Mucosa of gallbladder (tissue), 1 donor: ENCODE data around the gene GSTM4. TPM values are rescaled to one million over a fixed set of nuclear protein-coding genes. Genes with fewer than 3 reads are reported as not detected.
"Not testable (repeated sequence)": the region's sequence is repeated elsewhere in the genome, so short reads cannot be mapped to it uniquely, and the experiment has no call there.

ENCODE experiments used
- DNase-seq: peaks from one replicate; pipeline ENCODE4 v3.0.0-alpha.2; 2020; ENCODE audit warnings: low spot score
- total RNA-seq: library from RNA; stranded (reverse); gene quantifications from one replicate; pipeline ENCODE4 v1.2.1, GENCODE V29; 2021
- donor health status: DM: no; HTN: no; CAD: no.

GSTM4 gene
- total RNA-seq, 1 donor from 2014 or later, result 44.1 TPM

GRCh38 chr1:109702940-109703339 is 47.0 kb downstream of the GSTM4 start:
- not testable (repeated sequence) for DNase-seq

- DNase-seq, result no peak
Observed at GRCh38 chr1:109704173-109704572, 48.3 kb downstream of the GSTM4 start.

GRCh38 chr1:109705411-109705810 is 49.5 kb downstream of the GSTM4 start:
- DNase-seq, result no peak

GRCh38 chr1:109708949-109709348 is 53.0 kb downstream of the GSTM4 start:
- DNase-seq, result not testable (repeated sequence)

- DNase-seq, result not testable (repeated sequence)
Observed at GRCh38 chr1:109709822-109710221, 53.9 kb downstream of the GSTM4 start.

Other genes with a start within 250 kb of the GSTM4 start
- 58.5 TPM for gene PSMA5, start 229.7 kb upstream of the GSTM4 start, total RNA-seq
- 3.1 TPM for gene SYPL2, start 189.6 kb upstream of the GSTM4 start, total RNA-seq
- 5.4 TPM for gene ATXN7L2, start 172.2 kb upstream of the GSTM4 start, total RNA-seq
- 18.5 TPM for gene CYB561D1, start 162.0 kb upstream of the GSTM4 start, total RNA-seq
- 15.6 TPM for gene AMIGO1, start 146.4 kb upstream of the GSTM4 start, total RNA-seq
- gene GPR61, start 116.2 kb upstream of the GSTM4 start, total RNA-seq, result 0.29 TPM
- 6.7 TPM for gene GNAI3, start 107.5 kb upstream of the GSTM4 start, total RNA-seq
- gene GNAT2, start 36.5 kb upstream of the GSTM4 start, total RNA-seq, result not detected
- gene AMPD2, start 36.3 kb upstream of the GSTM4 start, total RNA-seq, result 171 TPM
- 69.9 TPM for gene GSTM2, start 12.0 kb downstream of the GSTM4 start, total RNA-seq
- gene GSTM1, start 31.7 kb downstream of the GSTM4 start, total RNA-seq, result 0.40 TPM
- 32.8 TPM for gene GSTM5, start 56.2 kb downstream of the GSTM4 start, total RNA-seq
- 40.6 TPM for gene GSTM3, start 84.9 kb downstream of the GSTM4 start, total RNA-seq
- gene EPS8L3, start 107.8 kb downstream of the GSTM4 start, total RNA-seq, result 459 TPM